Immature natural killer cell (primary cell): ENCODE results near the gene FOXP2. TPM values are rescaled to one million over a fixed set of nuclear protein-coding genes. Genes with fewer than 3 reads are reported as not detected.

ENCODE experiments used
- DNase-seq, 3 donors: peaks; one replicate each; pipeline ENCODE4 v3.0.0; 2022; ENCODE audit warnings: mixed read lengths in 1 of 3
- H3K27ac Mint-ChIP-seq, 6 donors: one replicate each; pipeline ENCODE4 v1.8.0; 2020; ENCODE audit warnings: mixed read lengths in 6 of 6, mild to moderate bottlenecking in 5 of 6, inconsistent platforms in 4 of 6, moderate library complexity in 3 of 6
- H3K27me3 Mint-ChIP-seq, 3 donors: one replicate each; pipeline ENCODE4 v1.8.0; 2020 to 2021; ENCODE audit warnings: low read depth in 3 of 3, mild to moderate bottlenecking in 3 of 3, mixed read lengths in 3 of 3, moderate library complexity in 3 of 3, inconsistent platforms in 1 of 3
- H3K36me3 Mint-ChIP-seq, 3 donors: one replicate each; pipeline ENCODE4 v1.8.0; 2020; ENCODE audit warnings: mixed read lengths in 3 of 3, inconsistent platforms in 2 of 3, mild to moderate bottlenecking in 2 of 3
- H3K4me1 Mint-ChIP-seq, 2 donors: one replicate each; pipeline ENCODE4 v1.8.0; 2020; ENCODE audit warnings: inconsistent platforms in 2 of 2, mild to moderate bottlenecking in 2 of 2, mixed read lengths in 2 of 2, moderate library complexity in 1 of 2
- H3K4me3 Mint-ChIP-seq, 5 donors: one replicate each; pipeline ENCODE4 v1.8.0; 2020; ENCODE audit warnings: mild to moderate bottlenecking in 5 of 5, mixed read lengths in 5 of 5, inconsistent platforms in 3 of 5, moderate library complexity in 3 of 5
- H3K9me3 Mint-ChIP-seq, 6 donors: one replicate each; pipeline ENCODE4 v1.8.0; 2020; ENCODE audit warnings: mild to moderate bottlenecking in 6 of 6, mixed read lengths in 6 of 6, inconsistent platforms in 4 of 6, moderate library complexity in 3 of 6
- polyA plus RNA-seq, 3 donors: library from polyadenylated mRNA; unstranded; fragments of 300-500 nt; fragmentation: Illumina TruSeq; gene quantifications; one replicate each; pipeline ENCODE4 v1.2.3, GENCODE V29; 2021

FOXP2 gene
- polyA plus RNA-seq, 3 donors from 2014 or later = not detected

GRCh38 chr7:114671563-114672123, 257.0 kb downstream of the FOXP2 start:
- Mint-ChIP-seq H3K4me3 (no peak overlapping the region), H3K27ac (no peak overlapping the region), H3K9me3 (peaks cover 0 to 2% (median 0%) of the 10 kb centered on the region in 6 donors), H3K4me1 (no peaks in the 10 kb centered on the region), H3K27me3 (peaks cover 0 to 2% (median 0%) of the 10 kb centered on the region in 3 donors), H3K36me3 (no peaks in the 10 kb centered on the region)
- DNase-seq = no peak

GRCh38 chr7:114678116-114678515, 263.5 kb downstream of the FOXP2 start:
- no peak for DNase-seq
- Mint-ChIP-seq H3K4me1 (no peaks in the 10 kb centered on the region), H3K27ac (no peak overlapping the region), H3K9me3 (peaks cover 0 to 11% (median 0%) of the 10 kb centered on the region in 6 donors), H3K4me3 (no peak overlapping the region), H3K27me3 (no peaks in the 10 kb centered on the region), H3K36me3 (no peaks in the 10 kb centered on the region)

- no peak overlapping the region for H3K4me3 Mint-ChIP-seq
- H3K4me1 Mint-ChIP-seq = no peaks in the 10 kb centered on the region
- peaks cover 0 to 2% (median 0%) of the 10 kb centered on the region in 3 donors for H3K27me3 Mint-ChIP-seq
- H3K36me3 Mint-ChIP-seq = no peaks in the 10 kb centered on the region
- no peak for DNase-seq
- no peak overlapping the region for H3K27ac Mint-ChIP-seq
- no peaks in the 10 kb centered on the region for H3K9me3 Mint-ChIP-seq
Observed at GRCh38 chr7:114687238-114687637, 272.6 kb downstream of the FOXP2 start.

- no peaks in the 10 kb centered on the region for H3K27me3 Mint-ChIP-seq
- H3K4me3 Mint-ChIP-seq = no peak overlapping the region
- H3K9me3 Mint-ChIP-seq = no peaks in the 10 kb centered on the region
- H3K27ac Mint-ChIP-seq = no peak overlapping the region
- no peak for DNase-seq
- H3K36me3 Mint-ChIP-seq = no peaks in the 10 kb centered on the region
- H3K4me1 Mint-ChIP-seq = no peaks in the 10 kb centered on the region
Observed at GRCh38 chr7:114688443-114689055, 273.9 kb downstream of the FOXP2 start.

GRCh38 chr7:114689406-114689805, 274.8 kb downstream of the FOXP2 start:
- H3K4me3 Mint-ChIP-seq = no peak overlapping the region
- no peaks in the 10 kb centered on the region for H3K27me3 Mint-ChIP-seq
- no peak for DNase-seq
- no peaks in the 10 kb centered on the region for H3K36me3 Mint-ChIP-seq
- no peaks in the 10 kb centered on the region for H3K4me1 Mint-ChIP-seq
- H3K27ac Mint-ChIP-seq = no peak overlapping the region
- H3K9me3 Mint-ChIP-seq = no peaks in the 10 kb centered on the region

GRCh38 chr7:114691605-114692004, 277.0 kb downstream of the FOXP2 start:
- Mint-ChIP-seq H3K27me3 (no peaks in the 10 kb centered on the region), H3K4me3 (no peak overlapping the region), H3K36me3 (no peaks in the 10 kb centered on the region), H3K4me1 (no peaks in the 10 kb centered on the region), H3K9me3 (no peaks in the 10 kb centered on the region), H3K27ac (no peak overlapping the region)
- DNase-seq = no peak

- no peak for DNase-seq
- no peaks in the 10 kb centered on the region for H3K4me1 Mint-ChIP-seq
- H3K27me3 Mint-ChIP-seq = peaks cover 0 to 1% (median 0%) of the 10 kb centered on the region in 3 donors
- H3K27ac Mint-ChIP-seq = no peak overlapping the region
- peaks cover 0 to 7% (median under 1%) of the 10 kb centered on the region in 6 donors for H3K9me3 Mint-ChIP-seq
- no peak overlapping the region for H3K4me3 Mint-ChIP-seq
- no peaks in the 10 kb centered on the region for H3K36me3 Mint-ChIP-seq
Observed at GRCh38 chr7:114695182-114695581, 280.6 kb downstream of the FOXP2 start.

- H3K36me3 Mint-ChIP-seq = no peaks in the 10 kb centered on the region
- no peak overlapping the region for H3K4me3 Mint-ChIP-seq
- no peak overlapping the region for H3K27ac Mint-ChIP-seq
- DNase-seq = no peak
- H3K27me3 Mint-ChIP-seq = peaks cover 0 to 3% (median 0%) of the 10 kb centered on the region in 3 donors
- no peaks in the 10 kb centered on the region for H3K4me1 Mint-ChIP-seq
- peaks cover 0 to 12% (median under 1%) of the 10 kb centered on the region in 6 donors for H3K9me3 Mint-ChIP-seq
Observed at GRCh38 chr7:114700247-114700928, 285.8 kb downstream of the FOXP2 start.

- no peak for DNase-seq
- no peak overlapping the region for H3K27ac Mint-ChIP-seq
- peaks cover 0 to 14% (median under 1%) of the 10 kb centered on the region in 6 donors for H3K9me3 Mint-ChIP-seq
- no peak overlapping the region for H3K4me3 Mint-ChIP-seq
- peaks cover 0 to 3% (median 1%) of the 10 kb centered on the region in 3 donors for H3K27me3 Mint-ChIP-seq
- no peaks in the 10 kb centered on the region for H3K36me3 Mint-ChIP-seq
- no peaks in the 10 kb centered on the region for H3K4me1 Mint-ChIP-seq
Observed at GRCh38 chr7:114703677-114704076, 289.1 kb downstream of the FOXP2 start.

- Mint-ChIP-seq H3K27me3 (peaks cover 1 to 3% (median 2%) of the 10 kb centered on the region in 3 donors), H3K36me3 (no peaks in the 10 kb centered on the region), H3K4me1 (no peaks in the 10 kb centered on the region)
Observed at GRCh38 chr7:114708646-114709045, 294.0 kb downstream of the FOXP2 start.

GRCh38 chr7:114710499-114710898, 295.9 kb downstream of the FOXP2 start:
- Mint-ChIP-seq H3K36me3 (no peaks in the 10 kb centered on the region), H3K9me3 (peaks cover 0 to 4% (median under 1%) of the 10 kb centered on the region in 6 donors), H3K4me1 (no peaks in the 10 kb centered on the region), H3K27me3 (peaks cover 2 to 5% (median 3%) of the 10 kb centered on the region in 3 donors), H3K27ac (no peak overlapping the region), H3K4me3 (no peak overlapping the region)
- no peak for DNase-seq

More at GRCh38 chr7:114708646-114709045, 294.0 kb downstream of the FOXP2 start:
- Mint-ChIP-seq H3K9me3 (peaks cover 0 to 10% (median under 1%) of the 10 kb centered on the region in 6 donors), H3K4me3 (no peak overlapping the region), H3K27ac (no peak overlapping the region)
- DNase-seq = no peak

- Mint-ChIP-seq H3K4me1 (no peaks in the 10 kb centered on the region), H3K36me3 (no peaks in the 10 kb centered on the region), H3K27me3 (peaks cover 2 to 6% (median 5%) of the 10 kb centered on the region in 3 donors), H3K9me3 (peaks cover 0 to 3% (median under 1%) of the 10 kb centered on the region in 6 donors), H3K27ac (no peak overlapping the region), H3K4me3 (no peak overlapping the region)
- DNase-seq = no peak
Observed at GRCh38 chr7:114711241-114711640, 296.6 kb downstream of the FOXP2 start.

GRCh38 chr7:114715907-114716306, 301.3 kb downstream of the FOXP2 start:
- no peaks in the 10 kb centered on the region for H3K4me1 Mint-ChIP-seq
- peaks cover 0 to 6% (median 4%) of the 10 kb centered on the region in 3 donors for H3K27me3 Mint-ChIP-seq
- peaks cover 0 to 4% (median 0%) of the 10 kb centered on the region in 6 donors for H3K9me3 Mint-ChIP-seq
- no peak for DNase-seq
- no peak overlapping the region for H3K27ac Mint-ChIP-seq
- no peaks in the 10 kb centered on the region for H3K36me3 Mint-ChIP-seq
- no peak overlapping the region for H3K4me3 Mint-ChIP-seq

- H3K4me3 Mint-ChIP-seq = no peak overlapping the region
- H3K9me3 Mint-ChIP-seq = peaks cover 0 to 4% (median 0%) of the 10 kb centered on the region in 6 donors
- H3K4me1 Mint-ChIP-seq = no peaks in the 10 kb centered on the region
- DNase-seq = no peak
- peaks cover 2 to 3% (median 3%) of the 10 kb centered on the region in 3 donors for H3K27me3 Mint-ChIP-seq
- H3K36me3 Mint-ChIP-seq = no peaks in the 10 kb centered on the region
- H3K27ac Mint-ChIP-seq = no peak overlapping the region
Observed at GRCh38 chr7:114718861-114719260, 304.2 kb downstream of the FOXP2 start.
